Measurements from ENCODE around the gene AGBL4.

The AGBL4 gene

DNA sequence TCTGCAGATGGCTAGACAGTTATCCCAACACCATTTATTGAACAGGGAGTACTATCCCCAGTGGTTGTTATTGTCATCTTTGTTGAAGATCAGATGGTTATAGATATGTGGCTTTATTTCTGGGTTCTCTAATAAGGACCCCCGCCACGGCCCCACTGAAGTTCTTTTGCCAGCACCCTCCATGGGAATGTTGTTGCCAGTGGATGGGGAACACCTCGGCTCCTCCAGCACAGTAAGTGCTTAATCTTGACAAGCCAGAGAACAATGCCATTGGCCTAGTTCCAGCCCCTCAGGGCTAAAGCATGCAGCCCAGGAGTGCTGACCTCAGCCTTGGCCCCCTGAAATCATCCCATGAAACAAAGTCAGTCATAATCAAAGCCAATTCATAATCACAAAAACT is 337.6 kb downstream of the AGBL4 start:
- DNase-seq, result no peak

DNA sequence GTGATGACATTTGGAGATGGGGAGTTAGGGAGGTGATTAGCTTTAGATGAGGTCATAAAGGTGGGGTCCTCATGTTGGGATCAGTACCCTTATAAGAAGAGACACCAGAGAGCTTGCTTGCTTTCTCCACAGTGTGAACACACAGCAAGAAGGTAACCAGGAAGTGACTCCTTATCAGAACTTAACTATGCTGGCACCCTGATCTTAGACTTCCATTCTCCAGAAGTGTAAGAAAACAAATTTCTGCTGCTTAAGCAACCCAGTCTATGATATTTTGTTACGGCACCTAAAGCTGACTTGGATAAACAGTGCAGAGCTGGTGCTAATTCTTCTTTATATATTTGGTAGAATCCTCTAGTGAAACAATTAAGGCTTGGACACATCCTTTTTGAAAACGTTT is 346.0 kb downstream of the AGBL4 start:
- no peak for DNase-seq

DNA sequence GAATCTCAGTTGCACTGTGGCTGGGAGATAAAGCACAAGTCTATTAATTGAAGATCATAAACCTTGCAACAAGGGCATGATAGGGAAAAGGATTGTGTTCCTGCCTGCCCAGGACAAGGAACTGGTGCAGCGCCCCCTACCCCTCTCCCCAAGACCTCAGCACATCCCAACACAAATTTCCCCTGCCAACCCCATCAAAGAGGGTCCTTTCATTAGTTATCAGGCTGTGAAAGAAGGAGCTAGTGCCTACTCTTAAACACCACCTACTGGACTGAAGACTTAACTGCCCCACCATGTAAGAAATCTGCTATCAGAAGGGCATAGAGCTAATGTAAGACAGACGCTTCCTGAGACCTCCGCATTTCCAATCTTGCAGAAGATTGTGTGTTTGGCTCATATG is 372.6 kb downstream of the AGBL4 start:
- DNase-seq, result no peak

DNA sequence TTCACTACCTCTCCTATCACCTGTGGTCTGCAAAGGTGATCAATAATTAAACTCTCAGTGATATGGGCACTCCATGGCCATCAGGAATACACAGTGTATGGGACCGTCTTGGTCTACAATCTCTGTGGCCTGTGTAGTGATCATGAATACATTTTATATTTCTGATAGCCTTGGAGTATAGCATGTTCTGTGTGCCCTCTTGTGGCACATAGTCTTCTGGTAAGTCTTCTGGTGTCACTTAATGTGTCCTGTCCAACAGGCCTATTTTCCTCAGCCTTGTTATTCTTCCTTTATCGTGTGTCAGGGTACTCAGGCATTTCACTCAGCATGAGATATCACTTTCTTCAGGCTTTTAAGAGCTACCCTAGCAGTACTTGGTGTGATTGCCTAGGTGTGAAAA is 393.6 kb downstream of the AGBL4 start:
- no peak for DNase-seq

GRCh38 chr1:49627781-49628180 is 396.0 kb downstream of the AGBL4 start:
- no peak for DNase-seq

DNA sequence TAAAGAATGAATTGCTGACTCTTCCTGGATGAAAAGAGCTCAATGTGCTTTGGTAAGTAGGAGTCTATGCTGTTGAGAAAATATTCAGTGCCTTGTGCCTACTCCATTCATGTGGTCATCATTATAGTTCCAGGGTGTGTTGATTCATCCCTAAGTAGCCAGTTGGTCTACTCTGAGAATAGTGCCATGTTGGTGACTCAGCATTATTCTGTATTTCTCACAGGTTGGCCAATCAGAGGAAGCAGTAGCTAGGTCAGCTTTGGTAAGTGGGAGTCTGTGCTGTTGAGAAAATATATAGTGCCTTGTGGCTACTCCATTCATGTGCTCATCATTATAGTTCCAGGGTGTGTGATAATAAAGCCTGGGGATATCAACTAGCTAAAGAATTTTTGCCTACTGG is 397.3 kb downstream of the AGBL4 start:
- DNase-seq, result no peak

- DNase-seq, result no peak
Measured at GRCh38 chr1:49622877-49623276, 400.9 kb downstream of the AGBL4 start.

DNA sequence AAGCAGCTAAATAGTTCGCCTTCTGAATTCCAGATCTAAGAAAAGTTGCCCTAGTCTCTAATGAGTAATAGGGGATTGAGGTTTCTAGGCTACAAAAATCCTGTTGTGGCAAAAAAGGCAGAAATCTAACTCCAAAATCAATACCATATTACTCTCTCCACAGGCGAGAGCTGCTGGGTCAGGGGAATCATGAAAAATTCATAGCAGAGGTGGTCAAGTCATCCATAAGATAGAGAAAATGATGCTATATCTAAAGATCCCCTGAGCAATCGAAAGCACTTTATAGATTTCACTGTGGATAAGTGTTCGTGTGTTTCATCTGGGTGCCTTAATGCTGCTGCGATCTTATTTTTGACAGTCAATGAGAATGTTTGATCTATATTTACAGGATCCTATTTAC is 417.7 kb downstream of the AGBL4 start:
- no peak for DNase-seq

- no peak for DNase-seq
Measured at GRCh38 chr1:49597436-49597835, 426.3 kb downstream of the AGBL4 start.

DNA sequence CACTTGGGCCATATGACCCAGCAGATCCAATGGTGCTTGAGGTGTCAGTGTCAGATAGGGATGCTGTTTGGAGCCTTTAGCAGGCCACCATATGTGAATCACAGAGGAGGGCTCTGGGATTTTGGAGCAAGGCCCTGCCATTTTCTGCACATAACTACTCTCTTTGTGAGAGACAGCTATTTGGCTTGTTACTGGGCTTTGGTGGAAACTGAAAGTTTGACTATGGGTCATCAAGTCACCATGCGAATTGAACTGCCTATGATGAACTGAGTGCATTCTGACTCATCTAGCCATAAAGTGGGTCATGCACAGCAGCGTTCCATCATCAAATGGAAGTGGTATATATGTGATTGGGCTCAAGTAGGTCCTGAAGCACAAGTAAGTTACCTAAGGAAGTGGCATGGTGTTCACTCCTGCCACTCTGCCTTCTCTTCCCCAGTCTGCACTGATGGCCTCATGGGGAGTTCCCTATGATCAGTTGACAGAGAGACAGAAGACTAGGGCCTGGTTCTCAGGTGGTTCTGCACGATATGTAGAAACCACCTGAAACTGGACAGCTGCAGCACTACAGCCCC is 447.3 kb downstream of the AGBL4 start:
- no peak for DNase-seq

GRCh38 chr1:49556676-49557234 is 467.0 kb downstream of the AGBL4 start:
- DNase-seq, result no peak

GRCh38 chr1:49552101-49552500 is 471.7 kb downstream of the AGBL4 start:
- no peak for DNase-seq

- no peak for DNase-seq
Measured at GRCh38 chr1:49544615-49545014, 479.1 kb downstream of the AGBL4 start.

- no peak for DNase-seq
Measured at GRCh38 chr1:49541096-49541752, 482.5 kb downstream of the AGBL4 start.

- no peak for DNase-seq
Measured at GRCh38 chr1:49527606-49528305, 496.0 kb downstream of the AGBL4 start.

GRCh38 chr1:49526672-49527071 is 497.1 kb downstream of the AGBL4 start:
- no peak for DNase-seq

- no peak for DNase-seq
Measured at GRCh38 chr1:49523764-49524163, 500.0 kb downstream of the AGBL4 start.

DNA sequence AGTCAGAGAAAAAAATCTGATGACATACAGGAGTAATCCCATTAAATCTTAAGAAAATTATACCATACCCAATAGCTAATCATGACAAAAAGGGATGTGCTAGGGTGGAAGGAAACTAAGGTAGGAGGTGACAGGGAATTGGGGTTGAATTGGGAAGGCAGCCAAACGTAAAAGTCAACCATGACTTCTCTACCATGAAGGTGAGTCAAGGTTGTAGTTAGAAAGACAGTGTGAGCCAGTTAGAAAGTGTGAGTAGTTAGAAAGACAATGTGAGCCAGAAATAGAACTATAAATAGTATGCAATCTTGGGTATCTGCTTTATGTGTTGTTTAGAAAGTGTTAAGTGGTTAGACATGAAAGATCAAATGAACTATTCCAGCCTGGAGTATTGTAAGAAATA is 556.8 kb downstream of the AGBL4 start:
- no peak for DNase-seq

- no peak for DNase-seq
Measured at GRCh38 chr1:49465486-49466185, 558.1 kb downstream of the AGBL4 start.

DNA sequence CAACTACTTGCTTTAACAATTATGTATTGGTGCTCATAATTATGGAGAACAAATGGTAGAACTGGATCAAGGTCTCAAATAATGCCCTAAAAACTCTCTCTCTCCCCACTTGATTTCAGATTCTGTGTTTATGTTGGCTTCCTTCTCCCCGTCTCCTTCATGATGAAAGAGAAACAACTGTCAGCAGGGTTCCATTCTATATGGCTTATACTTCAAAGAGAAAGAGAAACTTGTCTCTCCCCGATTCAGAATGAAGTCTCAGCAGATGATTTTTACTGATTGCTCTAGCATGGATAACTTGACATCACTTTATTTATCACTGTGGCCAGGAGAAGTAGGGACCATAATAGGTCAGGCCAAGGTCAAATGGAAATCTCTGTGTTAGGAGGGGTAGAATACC is 575.6 kb downstream of the AGBL4 start:
- no peak for DNase-seq

DNA sequence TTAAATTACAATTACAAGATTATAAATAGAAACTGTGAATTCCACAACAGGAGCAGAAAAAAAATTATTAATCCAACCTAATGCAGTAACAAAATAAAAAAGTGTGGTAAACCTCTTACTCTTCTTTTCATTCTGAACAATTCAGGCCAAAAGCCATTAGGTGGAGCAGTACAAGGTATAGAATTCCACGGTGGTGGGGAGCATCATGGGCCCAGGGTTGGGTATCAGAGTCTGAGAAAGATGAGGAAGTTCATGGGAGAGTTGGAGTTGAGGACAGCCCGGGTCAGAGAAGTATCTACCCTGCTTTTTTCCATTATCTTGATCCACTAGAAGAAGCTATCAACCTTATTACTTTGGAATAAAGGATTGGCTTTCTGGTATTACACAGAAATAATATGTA is 586.9 kb downstream of the AGBL4 start:
- no peak for DNase-seq

GRCh38 chr1:49435291-49435690 is 588.5 kb downstream of the AGBL4 start:
- DNase-seq, result no peak

GRCh38 chr1:49424782-49425181 is 599.0 kb downstream of the AGBL4 start:
- no peak for DNase-seq

DNA sequence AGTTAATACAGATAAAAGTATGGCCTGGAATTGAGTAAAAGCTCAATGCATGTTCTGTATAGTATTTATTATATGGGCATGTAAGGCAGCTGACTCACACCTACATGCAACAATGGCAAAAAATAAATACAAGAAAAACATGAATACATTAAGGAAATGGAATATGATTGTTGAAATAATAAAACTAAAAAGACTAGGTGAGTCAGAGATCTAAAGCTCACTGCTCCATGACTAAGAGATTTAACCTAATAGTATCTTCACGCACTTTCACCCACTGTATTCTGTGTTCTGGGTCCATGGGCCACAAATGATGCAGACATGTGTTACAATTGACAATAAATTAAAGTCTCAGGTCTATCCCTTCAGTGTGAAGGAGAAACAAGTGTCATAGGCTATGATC is 607.0 kb downstream of the AGBL4 start:
- no peak for DNase-seq
